Neural progenitor cell (in vitro differentiated cells): ENCODE results near the gene CACNA2D4. TPM values are rescaled to one million over a fixed set of nuclear protein-coding genes. Genes with fewer than 3 reads are reported as not detected.

Experiments used
- DNase-seq: peaks from one replicate; pipeline ENCODE4 v3.0.0-alpha.2; 2016; ENCODE audit warnings: low spot score
- H2AFZ ChIP-seq: fragments of 200-600 bp; sonication (generic); replicated peaks from 2 replicates; pipeline ENCODE4 v1.6.1; 2016; ENCODE audit warnings: antibody characterized with exemption
- H3F3A ChIP-seq: fragments of 200-600 bp; sonication (generic); 2 replicates; pipeline ENCODE4 v1.6.1; 2016; ENCODE audit warnings: antibody characterized with exemption, low read depth
- H3K27ac ChIP-seq: fragments of 200-600 bp; sonication (generic); 2 replicates; pipeline ENCODE4 v1.5.1; 2016; ENCODE audit warnings: mild to moderate bottlenecking
- H3K27me3 ChIP-seq: fragments of 200-600 bp; sonication (generic); 2 replicates; pipeline ENCODE4 v1.6.1; 2016; ENCODE audit warnings: mild to moderate bottlenecking, moderate library complexity
- H3K36me3 ChIP-seq: fragments of 200-600 bp; sonication (generic); 2 replicates; pipeline ENCODE4 v1.5.1; 2016
- H3K4me1 ChIP-seq: fragments of 200-600 bp; sonication (generic); 2 replicates; pipeline ENCODE4 v1.6.1; 2016; ENCODE audit warnings: mixed run types
- H3K4me2 ChIP-seq: fragments of 200-600 bp; sonication (generic); 2 replicates; pipeline ENCODE4 v1.6.1; 2016
- H3K4me3 ChIP-seq: fragments of 200-600 bp; sonication (generic); 2 replicates; pipeline ENCODE4 v1.5.1; 2016
- H3K79me2 ChIP-seq: fragments of 200-600 bp; sonication (generic); 2 replicates; pipeline ENCODE4 v1.6.1; 2016; ENCODE audit warnings: low read depth
- H3K9ac ChIP-seq: fragments of 200-600 bp; sonication (generic); 2 replicates; pipeline ENCODE4 v1.6.1; 2016
- H3K9me3 ChIP-seq: fragments of 200-600 bp; sonication (generic); 2 replicates; pipeline ENCODE4 v1.5.1; 2016; ENCODE audit warnings: low read depth
- H4K20me1 ChIP-seq: fragments of 200-600 bp; sonication (generic); 2 replicates; pipeline ENCODE4 v1.6.1; 2016; ENCODE audit warnings: low read depth
- H3K27ac Mint-ChIP-seq: 3 replicates; pipeline ENCODE4 v1.8.0; 2021; ENCODE audit warnings: mixed read lengths
- H3K27me3 Mint-ChIP-seq: 2 replicates; pipeline ENCODE4 v1.8.0; 2022; ENCODE audit warnings: low read depth, mild to moderate bottlenecking, inconsistent platforms, moderate library complexity, mixed read lengths; ENCODE audit not compliant: insufficient read depth
- H3K36me3 Mint-ChIP-seq: 3 replicates; pipeline ENCODE4 v1.8.0; 2021; ENCODE audit warnings: mixed read lengths
- H3K4me1 Mint-ChIP-seq: 3 replicates; pipeline ENCODE4 v1.8.0; 2021; ENCODE audit warnings: mixed read lengths
- H3K4me3 Mint-ChIP-seq: 3 replicates; pipeline ENCODE4 v1.8.0; 2021; ENCODE audit warnings: mild to moderate bottlenecking, moderate library complexity, mixed read lengths
- H3K9me3 Mint-ChIP-seq: 3 replicates; pipeline ENCODE4 v1.8.0; 2020; ENCODE audit warnings: mixed read lengths
- EZH2 ChIP-seq: fragments of 200-600 bp; sonication (generic); IDR thresholded peaks from 2 replicates; pipeline ENCODE4 v1.6.1; 2017; ENCODE audit warnings: antibody characterized with exemption, mild to moderate bottlenecking, moderate library complexity
- EZH2phosphoT487 ChIP-seq: fragments of 200-600 bp; sonication (generic); IDR thresholded peaks from 2 replicates; pipeline ENCODE4 v1.6.1; 2017; ENCODE audit warnings: antibody characterized with exemption
- total RNA-seq: library from RNA; depleted of rRNA; stranded (reverse); fragments of >200 nt; gene quantifications from 2 replicates; pipeline ENCODE4 v1.2.3, GENCODE V29; 2015; ENCODE audit warnings: low replicate concordance
- TF ChIP-seq, protein P1 (sequence below): fragments of 200-600 bp; sonication (generic); IDR thresholded peaks from 2 replicates; pipeline ENCODE4 v1.5.1; 2017; ENCODE audit warnings: antibody characterized with exemption, mild to moderate bottlenecking

Gene CACNA2D4
- total RNA-seq, 1 donor from 2014 or later = 3.0 TPM

GRCh38 chr12:1864867-1865266 is 53.6 kb downstream of the CACNA2D4 start:
- Mint-ChIP-seq H3K36me3 (peaks cover 2% of the 10 kb centered on the region), H3K9me3 (peaks cover 3% of the 10 kb centered on the region), H3K4me3 (no peak overlapping the region), H3K27me3 (peaks cover 4% of the 10 kb centered on the region), H3K27ac (no peak overlapping the region), H3K4me1 (peaks cover 2% of the 10 kb centered on the region)
- Histone ChIP-seq H3K79me2 (no peaks in the 10 kb centered on the region), H3K9me3 (no peaks in the 10 kb centered on the region), H2AFZ (no peak overlapping the region), H3K27ac (no peak overlapping the region), H3K9ac (no peak overlapping the region), H3K4me3 (no peak overlapping the region), H3F3A (no peaks in the 10 kb centered on the region), H3K27me3 (no peaks in the 10 kb centered on the region), H3K4me1 (no peaks in the 10 kb centered on the region), H3K4me2 (no peak overlapping the region), H3K36me3 (no peaks in the 10 kb centered on the region), H4K20me1 (no peaks in the 10 kb centered on the region)
- no peak for DNase-seq
- TF ChIP-seq, protein P1, sequence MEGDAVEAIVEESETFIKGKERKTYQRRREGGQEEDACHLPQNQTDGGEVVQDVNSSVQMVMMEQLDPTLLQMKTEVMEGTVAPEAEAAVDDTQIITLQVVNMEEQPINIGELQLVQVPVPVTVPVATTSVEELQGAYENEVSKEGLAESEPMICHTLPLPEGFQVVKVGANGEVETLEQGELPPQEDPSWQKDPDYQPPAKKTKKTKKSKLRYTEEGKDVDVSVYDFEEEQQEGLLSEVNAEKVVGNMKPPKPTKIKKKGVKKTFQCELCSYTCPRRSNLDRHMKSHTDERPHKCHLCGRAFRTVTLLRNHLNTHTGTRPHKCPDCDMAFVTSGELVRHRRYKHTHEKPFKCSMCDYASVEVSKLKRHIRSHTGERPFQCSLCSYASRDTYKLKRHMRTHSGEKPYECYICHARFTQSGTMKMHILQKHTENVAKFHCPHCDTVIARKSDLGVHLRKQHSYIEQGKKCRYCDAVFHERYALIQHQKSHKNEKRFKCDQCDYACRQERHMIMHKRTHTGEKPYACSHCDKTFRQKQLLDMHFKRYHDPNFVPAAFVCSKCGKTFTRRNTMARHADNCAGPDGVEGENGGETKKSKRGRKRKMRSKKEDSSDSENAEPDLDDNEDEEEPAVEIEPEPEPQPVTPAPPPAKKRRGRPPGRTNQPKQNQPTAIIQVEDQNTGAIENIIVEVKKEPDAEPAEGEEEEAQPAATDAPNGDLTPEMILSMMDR = no peak

GRCh38 chr12:1864456-1864855 is 54.0 kb downstream of the CACNA2D4 start:
- no peak for TF ChIP-seq EZH2phosphoT487
- TF ChIP-seq EZH2 = no peak
- Histone ChIP-seq H2AFZ (no peak overlapping the region), H3K4me1 (no peaks in the 10 kb centered on the region), H3F3A (no peaks in the 10 kb centered on the region), H3K4me3 (no peak overlapping the region), H3K27ac (no peak overlapping the region), H3K36me3 (no peaks in the 10 kb centered on the region), H3K9ac (no peak overlapping the region), H3K79me2 (no peaks in the 10 kb centered on the region), H3K4me2 (no peak overlapping the region), H3K9me3 (no peaks in the 10 kb centered on the region), H3K27me3 (no peaks in the 10 kb centered on the region), H4K20me1 (no peaks in the 10 kb centered on the region)
- no peak for DNase-seq
- Mint-ChIP-seq H3K27ac (no peak overlapping the region), H3K36me3 (peaks cover 2% of the 10 kb centered on the region), H3K27me3 (peaks cover 6% of the 10 kb centered on the region), H3K4me3 (no peak overlapping the region), H3K4me1 (peaks cover 2% of the 10 kb centered on the region), H3K9me3 (peaks cover 3% of the 10 kb centered on the region)

GRCh38 chr12:1863823-1864222 is 54.6 kb downstream of the CACNA2D4 start:
- H3K4me1 ChIP-seq = no peaks in the 10 kb centered on the region
- peaks cover 2% of the 10 kb centered on the region for H3K4me1 Mint-ChIP-seq
- H3K27ac Mint-ChIP-seq = no peak overlapping the region
- H3F3A ChIP-seq = no peaks in the 10 kb centered on the region
- no peaks in the 10 kb centered on the region for H3K9me3 ChIP-seq
- H3K9me3 Mint-ChIP-seq = peaks cover 3% of the 10 kb centered on the region
- no peak for DNase-seq
- no peak overlapping the region for H3K27ac ChIP-seq
- H4K20me1 ChIP-seq = no peaks in the 10 kb centered on the region
- H2AFZ ChIP-seq = no peak overlapping the region
- no peaks in the 10 kb centered on the region for H3K36me3 ChIP-seq
- H3K9ac ChIP-seq = no peak overlapping the region
- TF ChIP-seq EZH2 (no peak), EZH2phosphoT487 (no peak)
- TF ChIP-seq, protein P1 = no peak
- no peak overlapping the region for H3K4me2 ChIP-seq
- H3K27me3 Mint-ChIP-seq = peaks cover 5% of the 10 kb centered on the region
- no peaks in the 10 kb centered on the region for H3K79me2 ChIP-seq
- H3K27me3 ChIP-seq = no peaks in the 10 kb centered on the region
- no peak overlapping the region for H3K4me3 Mint-ChIP-seq
- H3K36me3 Mint-ChIP-seq = peaks cover 2% of the 10 kb centered on the region
- no peak overlapping the region for H3K4me3 ChIP-seq

- no peak overlapping the region for H3K4me3 Mint-ChIP-seq
- no peak overlapping the region for H3K4me2 ChIP-seq
- no peak overlapping the region for H3K4me3 ChIP-seq
- no peaks in the 10 kb centered on the region for H3K79me2 ChIP-seq
- H3K27ac ChIP-seq = no peak overlapping the region
- no peaks in the 10 kb centered on the region for H3K4me1 ChIP-seq
- no peaks in the 10 kb centered on the region for H3F3A ChIP-seq
- TF ChIP-seq EZH2phosphoT487 (no peak), EZH2 (no peak)
- TF ChIP-seq, protein P1 = no peak
- H3K9ac ChIP-seq = no peak overlapping the region
- peaks cover 3% of the 10 kb centered on the region for H3K9me3 Mint-ChIP-seq
- no peak for DNase-seq
- H3K27me3 ChIP-seq = no peaks in the 10 kb centered on the region
- H3K27me3 Mint-ChIP-seq = peaks cover 5% of the 10 kb centered on the region
- H3K36me3 Mint-ChIP-seq = peaks cover 2% of the 10 kb centered on the region
- H2AFZ ChIP-seq = no peak overlapping the region
- no peak overlapping the region for H3K27ac Mint-ChIP-seq
- no peaks in the 10 kb centered on the region for H4K20me1 ChIP-seq
- H3K9me3 ChIP-seq = no peaks in the 10 kb centered on the region
- peaks cover 2% of the 10 kb centered on the region for H3K4me1 Mint-ChIP-seq
- H3K36me3 ChIP-seq = no peaks in the 10 kb centered on the region
Measured at GRCh38 chr12:1862973-1863372, 55.5 kb downstream of the CACNA2D4 start.
